Inflammatory macrophage (primary cell): ENCODE data around the gene RMI1.

ENCODE experiments used
- DNase-seq, 2 donors: peaks; one replicate each; pipeline ENCODE4 v3.0.0-alpha.2; 2020 to 2022

The RMI1 gene

DNA sequence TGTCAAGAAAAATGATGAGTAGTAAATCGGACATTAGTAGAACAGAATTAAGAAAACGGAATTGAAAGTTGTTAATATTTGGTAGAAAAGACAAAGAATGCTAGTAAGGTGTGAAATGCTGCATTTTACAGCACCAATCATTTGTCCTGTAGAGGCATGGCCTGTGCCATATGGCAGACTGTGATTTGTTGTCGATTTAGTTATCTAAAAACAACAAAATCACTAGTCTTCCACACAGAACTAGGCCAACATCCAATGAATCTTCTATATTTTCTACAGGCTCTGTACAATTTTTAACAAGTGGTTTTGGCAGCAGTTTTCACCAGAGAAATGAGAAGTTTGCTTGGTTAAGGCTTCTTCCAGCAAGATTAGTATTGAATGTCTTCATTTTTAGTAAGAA, 11.0 kb upstream of the RMI1 start:
- DNase-seq = no peak

DNA sequence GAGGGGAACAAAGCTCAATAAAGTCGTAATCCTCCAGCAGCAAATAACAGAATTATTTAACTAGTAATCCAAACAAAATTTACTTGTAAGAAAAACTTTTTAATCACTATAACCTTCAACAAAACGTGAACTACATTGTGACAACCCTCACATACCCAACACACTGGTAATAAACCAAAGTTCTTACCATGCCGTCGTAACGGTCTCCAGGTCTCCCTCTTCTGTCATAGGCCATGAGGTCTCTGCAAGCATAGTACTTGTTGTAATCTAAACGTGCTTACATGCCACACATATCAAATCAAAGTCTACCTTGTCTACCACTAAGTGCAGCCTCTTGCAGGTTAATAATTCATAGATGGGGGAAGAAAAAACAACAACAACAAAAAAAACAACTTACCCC, 9.1 kb upstream of the RMI1 start:
- DNase-seq = no peak

DNA sequence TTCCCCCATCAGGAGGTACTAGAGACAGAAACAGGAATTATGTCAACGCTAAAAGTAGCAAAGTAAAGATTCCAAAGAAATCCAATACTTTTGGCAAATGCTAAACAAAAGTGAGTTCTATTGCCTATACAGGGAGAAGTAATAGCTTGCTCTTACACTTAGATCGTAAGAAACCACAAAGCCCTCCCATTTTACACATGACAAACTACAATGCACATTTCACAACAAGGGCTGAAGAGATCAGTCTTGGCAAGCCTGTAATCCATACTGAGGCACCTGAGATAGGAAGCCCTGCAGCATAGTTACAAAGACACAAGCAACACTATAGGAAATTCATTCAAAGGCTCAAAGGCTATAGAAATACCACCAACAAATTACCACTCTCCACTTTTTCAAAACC, 8.3 kb upstream of the RMI1 start:
- DNase-seq = no peak

DNA sequence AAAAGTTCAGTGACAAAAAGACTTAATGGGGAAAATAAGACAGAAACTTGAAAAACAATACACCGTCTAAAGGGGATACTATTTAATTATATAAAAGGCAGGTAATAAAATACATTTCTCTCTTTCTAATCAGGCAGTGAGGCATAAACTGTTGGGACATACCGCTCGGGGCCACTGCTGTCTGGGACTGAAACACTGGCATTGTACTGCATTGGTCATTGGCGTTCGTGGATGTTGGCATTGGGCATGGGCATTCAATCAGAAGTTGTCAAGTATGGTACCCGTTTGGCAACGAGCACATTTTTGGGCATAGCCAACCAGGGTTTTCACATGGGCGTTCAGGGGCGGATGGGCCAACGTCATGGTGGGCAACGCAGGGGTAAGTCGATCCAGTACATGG, 5.3 kb upstream of the RMI1 start:
- DNase-seq = no peak

DNA sequence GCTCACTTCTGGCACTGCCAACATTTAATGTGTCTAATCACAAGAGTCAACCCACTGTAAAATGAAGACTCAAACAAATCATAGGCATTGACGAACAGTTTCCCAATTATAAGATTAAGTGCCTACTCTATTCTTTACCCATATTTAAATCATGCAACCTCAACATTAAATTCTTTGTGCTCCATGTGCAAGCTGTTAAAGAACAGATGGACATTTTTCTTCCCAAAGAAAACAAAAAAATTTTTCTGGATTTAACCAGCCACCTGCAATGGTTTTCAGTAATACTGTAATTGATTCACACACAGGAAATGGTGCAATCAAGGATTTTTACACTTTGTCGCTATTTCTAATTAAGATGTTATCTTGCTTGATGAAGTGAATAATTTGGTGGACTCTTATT, 4.2 kb upstream of the RMI1 start:
- DNase-seq = no peak

DNA sequence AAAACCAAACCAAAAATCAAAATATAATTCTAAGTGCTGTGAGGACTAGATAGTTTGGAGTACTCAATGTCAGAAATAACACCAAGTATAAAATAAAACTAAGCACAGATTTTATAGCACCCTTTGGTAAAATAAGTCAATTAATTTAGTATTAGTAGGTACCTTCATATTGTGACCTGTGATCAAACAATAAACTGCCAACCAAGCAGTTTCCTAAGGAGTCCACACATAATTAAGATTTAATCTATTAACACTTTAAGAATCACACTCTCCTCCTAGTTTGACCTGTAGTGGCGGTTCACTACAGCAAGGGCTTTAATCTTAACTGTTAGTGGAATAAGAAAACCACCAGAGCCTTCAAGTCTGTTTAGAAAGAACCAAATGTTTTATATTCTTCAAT, 3.4 kb upstream of the RMI1 start:
- no peak for DNase-seq

DNA sequence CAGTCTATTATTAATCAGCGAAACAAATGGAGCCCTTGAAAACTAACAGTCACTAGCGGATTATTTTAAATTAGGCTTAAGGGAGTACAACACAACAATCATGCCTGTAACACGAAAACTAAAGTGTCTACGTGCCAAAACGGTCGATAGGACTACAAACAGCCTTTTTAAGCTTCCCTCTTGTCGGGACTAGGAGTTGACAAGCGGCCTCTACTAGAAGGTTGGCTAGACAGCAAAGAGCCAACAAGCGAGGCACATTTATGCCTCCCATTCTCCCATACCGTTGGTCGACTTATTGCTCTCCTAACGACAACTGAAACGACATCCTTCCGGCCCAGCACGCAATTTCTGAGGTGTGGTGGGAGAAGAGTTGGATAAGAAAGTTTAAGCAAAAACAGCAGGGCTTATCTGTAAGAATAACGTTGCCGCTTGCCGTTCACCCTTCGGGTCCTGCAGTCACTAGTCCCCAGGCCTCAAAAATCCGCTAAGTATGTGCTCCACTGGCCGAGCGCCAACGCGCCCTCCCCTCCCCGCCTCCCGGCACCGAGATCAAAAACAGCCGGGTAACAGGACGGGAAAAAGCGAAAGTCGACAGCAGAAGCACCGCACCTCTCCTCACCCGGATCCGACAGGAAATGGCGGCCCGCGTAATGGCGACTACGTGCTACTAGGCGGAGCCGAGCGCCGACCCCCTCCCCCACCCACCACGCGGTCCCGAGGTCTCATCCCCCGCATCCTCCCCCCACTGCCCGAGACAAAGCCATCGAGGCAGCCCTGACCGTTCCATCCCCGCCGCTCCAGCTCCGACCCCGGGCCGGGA, 1.4 kb upstream of the RMI1 start:
- DNase-seq = peak; percentile 78 to 86

DNA sequence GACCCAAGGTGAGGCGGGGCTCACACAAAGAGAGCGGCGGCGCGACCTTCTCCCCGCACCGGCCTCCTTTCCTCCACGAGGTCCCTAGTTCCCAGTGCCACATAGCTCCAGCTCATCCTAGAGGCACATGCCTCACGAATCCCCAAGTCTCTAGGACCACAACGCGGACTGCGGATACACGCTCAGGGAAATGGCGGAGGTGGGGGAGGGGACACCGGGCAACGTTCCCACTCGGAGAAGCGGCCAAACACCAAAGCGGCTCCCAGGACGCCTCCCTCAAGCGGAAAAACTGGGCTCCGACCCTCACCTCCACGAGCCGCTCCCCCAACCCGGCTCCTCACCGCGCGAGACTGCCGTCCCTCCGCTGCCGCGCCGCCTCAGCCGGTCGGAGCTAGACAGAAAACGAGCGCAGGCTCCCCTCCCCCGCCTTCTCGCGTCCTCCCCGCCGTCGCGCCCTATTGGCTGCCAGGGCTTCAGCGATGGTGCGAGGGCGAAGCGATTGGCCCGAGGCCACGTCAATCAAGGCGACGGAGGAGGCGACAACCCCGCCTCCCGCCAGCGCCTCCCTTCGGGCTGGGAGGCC, 702 bp upstream of the RMI1 start, which contains the start of gene HNRNPK:
HNRNPK (minus strand) TSS at position 404 of the 583 bp plus-strand sequence. CDS start 1,963 bp downstream, outside the sequence.
- peak; percentile 99 for DNase-seq

DNA sequence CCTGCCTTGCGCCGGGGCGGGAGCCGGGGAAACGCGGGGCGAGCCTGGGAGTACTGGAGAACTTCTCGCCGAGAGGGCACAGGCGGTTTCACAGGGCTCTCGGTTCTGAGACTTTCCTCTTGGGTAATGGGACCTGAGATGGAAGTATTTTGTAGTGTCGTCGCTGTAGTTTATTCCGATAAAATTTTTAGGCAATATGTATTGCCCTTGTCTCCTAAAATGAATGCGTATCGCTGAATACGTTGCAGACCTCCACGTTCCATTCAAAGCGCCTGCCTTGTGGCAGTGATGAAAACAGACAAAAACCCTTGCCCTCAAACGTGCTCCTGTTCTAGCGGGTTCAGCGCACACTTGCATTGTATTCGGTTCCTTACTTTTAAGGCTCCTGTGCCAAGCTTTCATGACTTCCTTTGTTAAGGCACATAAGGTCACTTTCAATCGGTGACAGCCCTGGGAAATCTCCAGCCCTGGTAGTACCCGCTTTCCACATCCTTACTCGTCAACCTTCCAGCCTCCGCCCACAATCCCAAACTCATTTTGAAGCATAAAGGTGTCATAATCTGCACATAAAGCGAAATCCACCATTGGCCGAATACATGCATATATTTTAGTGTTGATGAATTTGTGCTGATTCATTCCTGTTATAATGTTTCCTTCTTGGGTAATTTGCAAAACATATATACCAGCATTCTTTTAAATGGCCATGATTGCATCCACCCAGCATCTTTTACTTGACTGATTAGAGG, 694 bp downstream of the RMI1 start:
- peak; percentile 53 to 61 for DNase-seq

DNA sequence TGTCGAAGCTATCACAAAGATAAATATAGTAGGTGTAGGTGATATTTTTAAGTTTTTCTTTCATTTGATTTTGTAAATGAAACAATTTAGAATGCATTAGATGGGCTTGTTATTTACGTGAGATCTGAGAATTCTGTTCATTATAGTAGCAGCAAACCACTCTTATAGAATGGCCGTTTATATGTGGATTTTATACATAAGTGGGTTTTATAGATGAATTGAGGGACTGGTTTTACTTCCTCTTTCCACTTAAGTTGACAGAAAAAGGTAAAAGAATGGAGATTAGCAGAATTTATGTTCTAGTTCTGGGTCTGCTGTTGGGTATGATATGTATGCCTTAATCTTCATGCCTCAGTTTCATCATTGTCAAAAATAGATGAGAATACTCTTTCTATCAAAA, 5.6 kb downstream of the RMI1 start:
- DNase-seq = no peak

DNA sequence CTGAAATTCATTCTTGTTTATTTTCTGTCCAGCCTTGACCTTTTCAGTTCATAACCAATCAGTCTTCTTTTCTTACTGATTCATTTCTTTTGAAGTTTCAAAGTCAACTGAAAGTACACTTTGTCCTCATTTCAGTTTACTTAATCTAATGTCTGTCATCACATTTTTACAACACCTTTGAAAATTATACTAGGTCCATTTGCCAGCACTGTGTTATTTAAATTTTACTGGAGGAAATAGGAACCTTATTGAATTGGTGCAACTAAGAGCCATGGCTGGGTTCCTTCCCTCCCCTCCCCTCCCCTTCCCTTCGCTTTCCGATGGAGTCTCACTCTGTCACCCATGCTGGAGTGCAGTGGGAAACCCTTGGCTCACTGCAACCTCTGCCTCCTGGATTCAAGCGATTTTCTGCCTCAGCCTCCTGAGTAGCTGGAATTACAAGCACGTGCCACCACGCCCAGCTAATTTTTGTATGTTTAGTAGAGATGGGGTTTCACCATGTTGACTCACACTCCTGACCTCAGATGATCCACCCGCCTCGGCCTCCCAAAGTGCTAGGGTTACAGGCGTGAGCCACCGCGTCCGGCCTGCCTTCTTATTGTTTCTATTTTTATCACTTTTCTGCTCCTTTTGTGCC, 6.3 kb downstream of the RMI1 start:
- DNase-seq = no peak

DNA sequence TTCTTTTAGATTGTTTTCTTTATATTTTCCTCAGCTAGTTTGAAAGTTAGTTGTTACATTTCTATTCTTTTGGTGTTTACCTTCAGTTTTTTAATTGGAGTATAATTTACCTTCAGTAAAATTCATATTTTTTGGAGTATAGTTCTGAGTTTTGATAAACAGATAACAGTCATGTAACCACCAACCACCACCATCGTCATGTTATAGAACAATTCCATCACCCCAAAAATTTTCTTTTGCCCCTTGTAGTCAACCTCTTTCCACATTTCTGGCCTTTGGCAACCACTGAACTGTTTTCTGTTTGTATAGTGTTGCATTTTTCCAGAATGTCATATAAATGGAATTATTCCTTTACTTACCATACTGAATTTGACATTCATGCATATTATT, 6.8 kb downstream of the RMI1 start:
- no peak for DNase-seq

DNA sequence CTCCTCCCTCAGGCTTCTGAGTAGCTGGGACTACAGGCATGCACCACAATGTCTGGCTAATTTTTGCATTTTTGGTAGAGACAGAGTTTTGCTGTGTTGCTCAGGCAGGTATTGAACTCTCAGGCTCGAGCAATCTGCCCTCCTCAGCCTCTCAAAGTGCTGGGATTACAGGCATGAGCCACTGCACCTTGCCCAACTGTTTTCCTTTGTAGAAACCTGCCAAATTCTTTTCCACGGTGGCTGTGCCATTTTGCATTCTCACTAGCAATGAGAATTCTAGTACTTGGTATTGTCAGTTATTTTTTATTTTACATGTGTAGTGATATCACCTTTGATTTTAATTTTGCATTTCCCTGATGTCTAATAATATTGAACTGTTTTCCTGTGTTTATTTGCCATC, 7.8 kb downstream of the RMI1 start:
- DNase-seq = no peak

DNA sequence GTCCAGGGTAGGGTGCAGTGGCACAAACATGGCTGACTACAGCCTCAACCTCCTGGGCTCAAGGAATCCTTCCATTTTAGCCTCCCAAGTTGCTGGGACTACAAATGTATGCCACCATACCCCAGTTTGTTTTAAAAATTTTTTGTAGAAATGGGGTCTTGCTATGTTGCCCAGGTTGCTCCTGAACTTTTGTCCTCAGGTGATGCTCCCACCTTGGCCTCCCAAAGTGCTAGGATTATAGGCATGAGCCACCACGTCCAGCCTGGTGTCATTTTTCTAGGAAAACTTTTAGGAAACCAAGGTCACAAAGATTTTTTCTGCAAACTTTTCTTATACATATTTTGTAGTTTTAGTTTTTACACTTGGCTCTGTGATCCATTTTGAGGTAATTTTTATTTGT, 10.8 kb downstream of the RMI1 start:
- DNase-seq = no peak

DNA sequence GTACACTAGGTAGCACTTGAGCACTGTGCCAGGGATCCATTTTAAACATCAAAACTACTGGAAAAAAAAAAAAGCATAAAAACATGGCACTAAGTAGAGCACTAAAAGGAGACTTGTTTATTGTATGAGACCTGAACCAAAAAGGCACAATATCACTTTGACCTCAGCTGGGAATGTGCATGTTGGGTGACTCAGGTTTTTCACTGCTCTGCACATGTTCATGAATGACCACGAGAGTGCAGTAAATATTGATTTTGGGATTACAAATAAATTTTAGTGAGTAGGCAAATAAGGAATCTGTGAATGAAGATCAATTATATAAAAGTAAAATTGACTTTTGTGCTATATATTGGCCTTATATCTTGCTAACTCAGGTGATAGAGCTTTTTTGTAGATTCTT, 11.8 kb downstream of the RMI1 start:
- no peak for DNase-seq

DNA sequence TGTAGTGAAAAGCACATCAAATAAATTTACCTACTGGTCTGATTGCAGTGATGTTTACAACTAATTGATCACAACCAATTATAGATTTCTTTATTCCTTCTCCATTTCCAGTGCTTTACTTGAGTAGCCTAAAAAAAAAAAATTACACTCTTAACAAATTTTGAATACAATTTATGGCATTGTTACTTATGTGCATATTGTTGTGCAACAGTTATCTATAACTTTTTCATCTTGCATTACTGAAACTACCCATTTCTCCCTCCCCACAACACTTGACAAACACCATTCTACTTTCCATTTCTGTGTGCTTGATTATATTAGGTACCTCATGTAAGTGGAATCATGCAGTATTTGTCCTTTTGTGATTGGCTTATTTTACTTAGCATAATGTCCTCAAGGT, 12.3 kb downstream of the RMI1 start:
- DNase-seq = no peak

DNA sequence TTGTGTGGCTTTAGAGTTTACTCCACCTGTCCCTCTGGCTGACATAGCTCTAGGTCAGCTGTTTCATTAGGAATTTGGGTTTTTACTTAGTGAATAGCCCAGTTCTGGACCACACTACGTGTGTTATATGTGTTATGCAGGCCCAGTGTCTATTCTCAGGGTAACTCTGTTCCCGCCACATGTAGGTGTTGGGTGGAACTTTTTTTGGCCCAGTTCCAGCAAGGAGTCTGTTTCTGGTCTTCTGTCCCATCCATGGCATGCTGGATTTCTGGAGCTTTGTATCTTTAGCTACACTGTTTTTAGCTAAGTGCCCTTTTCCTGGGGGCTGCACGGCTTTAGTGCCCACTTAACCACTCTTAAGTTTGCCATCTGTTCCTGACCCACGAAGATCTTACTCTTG, 15.5 kb downstream of the RMI1 start:
- DNase-seq = no peak

DNA sequence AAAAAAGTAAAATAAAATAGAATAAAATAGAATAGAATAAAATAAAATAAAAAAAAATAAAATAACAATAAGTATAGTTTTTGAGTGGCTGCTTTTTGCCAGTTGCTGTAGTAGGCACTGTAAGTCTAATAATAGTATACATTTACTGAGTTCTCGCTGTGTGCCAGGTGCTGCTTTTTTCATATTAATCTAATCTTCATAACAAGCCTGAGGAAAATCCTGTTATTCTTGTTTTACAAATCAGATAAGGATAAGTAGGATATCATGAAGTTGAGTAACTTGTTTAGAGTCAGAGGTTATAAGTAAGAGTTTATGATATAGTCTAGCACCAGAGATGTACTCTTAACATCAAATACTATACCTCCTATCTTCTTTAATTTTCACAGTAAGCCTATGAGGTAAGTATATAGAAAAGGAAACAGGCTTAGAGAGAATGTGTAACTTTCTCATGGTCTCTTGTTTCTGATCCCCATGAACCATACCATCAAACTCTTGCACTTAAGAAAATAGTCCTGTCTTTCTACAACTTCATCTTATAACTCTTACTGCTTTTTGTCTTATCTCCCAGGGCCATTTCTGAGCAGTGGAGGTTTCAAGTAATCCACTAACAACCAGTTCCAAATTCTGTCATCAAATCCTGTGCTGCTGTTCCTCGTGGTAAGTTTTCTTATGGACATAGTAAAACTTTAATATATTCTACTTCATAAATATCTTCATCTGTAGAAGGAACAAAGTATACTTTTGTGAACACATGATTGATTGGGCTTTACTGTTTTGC, 18.7 kb downstream of the RMI1 start:
- DNase-seq = no peak

DNA sequence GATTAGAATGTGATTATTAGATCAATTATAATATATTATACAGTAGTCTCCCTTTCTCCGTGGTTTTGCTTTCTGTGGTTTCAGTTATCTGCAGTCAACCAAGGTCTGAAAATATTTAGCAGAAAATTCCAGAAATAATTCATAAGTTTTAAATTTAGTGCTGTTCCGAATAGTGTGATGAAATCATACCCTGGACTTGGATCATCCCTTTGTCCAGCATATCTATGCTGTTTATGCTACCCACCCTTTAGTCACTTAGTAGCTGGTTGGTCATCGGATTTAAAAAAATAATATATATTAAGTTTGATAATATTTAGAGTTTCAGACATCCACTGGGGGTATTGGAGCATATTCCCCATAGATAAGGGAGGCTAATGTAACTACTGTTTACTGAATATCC, 19.6 kb downstream of the RMI1 start:
- DNase-seq = no peak

DNA sequence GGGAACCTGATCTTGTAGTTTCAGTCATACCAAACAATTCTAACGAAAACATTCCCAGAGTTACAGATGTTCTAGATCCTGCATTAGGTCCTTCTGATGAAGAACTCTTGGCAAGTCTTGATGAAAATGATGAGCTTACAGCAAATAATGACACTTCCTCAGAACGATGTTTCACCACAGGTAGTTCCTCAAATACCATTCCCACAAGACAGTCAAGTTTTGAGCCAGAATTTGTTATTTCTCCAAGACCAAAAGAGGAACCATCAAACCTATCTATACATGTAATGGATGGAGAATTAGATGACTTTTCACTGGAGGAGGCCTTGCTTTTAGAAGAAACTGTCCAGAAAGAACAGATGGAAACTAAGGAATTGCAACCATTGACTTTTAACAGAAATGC, 21.0 kb downstream of the RMI1 start:
- peak; percentile 58 to 72 for DNase-seq

DNA sequence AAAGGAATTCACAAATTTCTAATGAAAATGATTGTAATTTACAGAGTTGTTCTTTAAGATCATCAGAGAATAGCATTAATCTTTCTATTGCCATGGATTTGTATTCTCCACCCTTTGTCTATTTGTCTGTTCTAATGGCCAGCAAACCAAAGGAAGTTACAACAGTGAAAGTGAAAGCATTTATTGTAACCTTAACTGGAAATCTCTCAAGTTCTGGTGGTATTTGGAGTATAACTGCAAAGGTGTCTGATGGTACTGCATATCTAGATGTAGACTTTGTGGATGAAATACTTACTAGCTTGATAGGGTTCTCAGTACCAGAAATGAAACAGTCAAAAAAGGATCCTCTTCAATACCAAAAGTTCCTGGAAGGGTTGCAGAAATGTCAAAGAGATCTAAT, 21.7 kb downstream of the RMI1 start:
- no peak for DNase-seq

DNA sequence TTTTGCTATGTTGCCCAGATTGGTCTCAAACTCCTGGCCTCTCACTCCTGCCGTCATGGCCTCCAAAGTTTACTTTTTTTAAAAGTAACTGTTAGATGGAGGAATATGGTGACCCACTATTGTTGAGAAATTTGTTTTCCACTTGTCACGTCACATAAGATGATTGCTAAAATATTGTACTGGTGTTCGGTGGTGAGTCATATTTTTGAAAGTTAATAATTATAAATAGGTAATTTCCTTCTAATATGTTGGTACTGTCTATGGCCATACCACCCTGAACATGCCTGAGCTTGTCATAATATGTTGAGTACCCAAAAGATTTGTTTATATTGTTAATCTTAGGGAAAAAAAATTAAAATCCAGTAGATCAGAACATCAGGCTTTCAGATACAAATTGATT, 22.6 kb downstream of the RMI1 start:
- no peak for DNase-seq

DNA sequence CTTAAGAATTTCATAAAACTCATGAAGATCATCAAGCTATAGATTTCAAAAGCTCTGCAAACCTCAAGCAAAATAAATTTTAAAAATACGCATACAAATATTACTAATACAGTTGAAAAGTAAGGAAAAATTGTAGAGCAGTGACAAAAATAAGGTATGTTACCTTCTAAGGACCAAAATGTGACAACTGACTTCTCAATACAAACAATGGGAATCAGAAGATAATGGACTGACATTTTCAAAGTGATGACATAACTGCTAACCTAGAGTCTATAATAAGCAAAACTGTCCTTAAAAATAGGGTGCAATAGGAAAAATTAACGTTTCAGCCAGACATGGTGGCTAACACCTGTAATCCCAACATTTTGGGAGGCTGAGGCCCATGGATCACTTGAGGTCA, 27.1 kb downstream of the RMI1 start:
- DNase-seq = no peak
